Activated T-helper 2 cell treated with anti-CD3 and anti-CD28 coated beads, Interferon-gamma antibody, Interleukin-2, Interleukin-4, amounts not matched to agents 10 μg/mL and 5 μg/mL and 100 μg/mL, durations not matched to agents 14 hours and 24 hours and 36 hours (primary cell): ENCODE results near the gene TMEM59. TPM values are rescaled to one million over a fixed set of nuclear protein-coding genes. Genes with fewer than 3 reads are reported as not detected.
"Not testable (repeated sequence)": the region's sequence is repeated elsewhere in the genome, so short reads cannot be mapped to it uniquely, and the experiment has no call there.

ENCODE experiments used
- DNase-seq: peaks from one replicate; pipeline ENCODE4 v3.0.0; 2021; ENCODE audit warnings: low spot score
- H3K27ac Mint-ChIP-seq: one replicate; pipeline ENCODE4 v1.8.0; 2021; ENCODE audit warnings: mixed read lengths
- H3K27me3 Mint-ChIP-seq: one replicate; pipeline ENCODE4 v1.8.0; 2021; ENCODE audit warnings: low read depth, mixed read lengths
- H3K36me3 Mint-ChIP-seq: one replicate; pipeline ENCODE4 v1.8.0; 2021; ENCODE audit warnings: low read depth, mixed read lengths
- H3K4me1 Mint-ChIP-seq: one replicate; pipeline ENCODE4 v1.8.0; 2021; ENCODE audit warnings: low read depth, mixed read lengths
- H3K4me3 Mint-ChIP-seq: one replicate; pipeline ENCODE4 v1.8.0; 2021; ENCODE audit warnings: low read depth, mild to moderate bottlenecking, moderate library complexity, mixed read lengths
- H3K9me3 Mint-ChIP-seq: one replicate; pipeline ENCODE4 v1.8.0; 2021; ENCODE audit warnings: mixed read lengths
- intact Hi-C: fragments of 100-400 bp; cut with micrococcal nuclease; formaldehyde crosslinking; loops from one replicate; pipeline ENCODE4 v1.15.1; 2023
- total RNA-seq: library from RNA; stranded (reverse); gene quantifications from 2 replicates; pipeline ENCODE4 v1.2.3, GENCODE V29; 2022

The TMEM59 gene, protein sequence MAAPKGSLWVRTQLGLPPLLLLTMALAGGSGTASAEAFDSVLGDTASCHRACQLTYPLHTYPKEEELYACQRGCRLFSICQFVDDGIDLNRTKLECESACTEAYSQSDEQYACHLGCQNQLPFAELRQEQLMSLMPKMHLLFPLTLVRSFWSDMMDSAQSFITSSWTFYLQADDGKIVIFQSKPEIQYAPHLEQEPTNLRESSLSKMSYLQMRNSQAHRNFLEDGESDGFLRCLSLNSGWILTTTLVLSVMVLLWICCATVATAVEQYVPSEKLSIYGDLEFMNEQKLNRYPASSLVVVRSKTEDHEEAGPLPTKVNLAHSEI
- total RNA-seq = 128 and 133 TPM in 2 replicates

DNA sequence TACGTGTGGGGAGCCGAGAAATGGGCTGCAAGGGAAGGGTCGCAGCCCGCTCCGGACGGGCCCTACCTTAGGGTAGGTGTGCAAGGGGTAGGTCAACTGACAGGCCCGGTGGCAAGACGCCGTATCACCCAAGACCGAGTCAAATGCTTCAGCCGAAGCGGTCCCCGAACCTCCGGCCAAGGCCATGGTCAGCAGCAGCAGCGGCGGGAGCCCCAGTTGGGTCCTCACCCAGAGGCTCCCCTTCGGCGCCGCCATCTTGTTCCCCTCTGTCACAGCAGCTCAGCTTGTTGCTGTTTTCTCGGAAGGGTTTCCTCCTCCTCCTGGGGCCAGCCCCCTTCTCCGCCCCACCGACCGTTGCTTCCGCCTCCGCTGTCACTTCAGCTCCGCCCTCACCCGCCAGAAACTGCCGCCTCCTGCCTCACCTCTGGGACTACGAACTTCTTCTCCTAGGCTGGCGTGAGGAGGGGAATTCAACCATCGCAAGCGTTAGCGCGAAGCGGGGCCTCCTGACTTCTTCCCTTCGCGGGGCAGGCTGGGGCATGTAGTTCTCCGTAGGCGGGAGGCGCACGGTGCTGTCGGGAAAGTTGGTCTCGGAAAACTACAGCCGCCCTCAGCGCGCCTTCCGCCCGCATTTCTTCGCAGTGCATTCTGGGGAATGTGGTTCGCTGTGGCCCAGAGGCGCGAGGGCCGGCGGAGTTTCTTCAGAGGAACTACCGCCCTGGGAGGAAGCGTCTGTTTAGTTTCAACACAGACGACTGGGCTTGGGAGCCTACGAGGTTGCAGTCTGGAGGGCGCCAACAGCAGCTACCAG, at the start of gene TMEM59, which contains the start of gene TCEANC2:
TMEM59 (minus strand) TSS at position 271 of the 811 bp plus-strand sequence; CDS start at position 255, 16 bp downstream.
TCEANC2 (plus strand) TSS at position 675 of the 811 bp plus-strand sequence. CDS start 815 bp downstream, outside the sequence.
- intact Hi-C loops = loop anchor here (1.0 to 10.0 kb wide), 12 partner anchors 107 to 1996 kb away; partner anchors contain the start of genes BTF3L4, CPT2, CYB5RL and LRRC42
- H3K36me3 Mint-ChIP-seq = peaks cover 22% of the 10 kb centered on the region
- no peaks in the 10 kb centered on the region for H3K9me3 Mint-ChIP-seq
- no peak within 1 kb of the TSS for H3K27ac Mint-ChIP-seq
- peaks cover 18% of the 10 kb centered on the region for H3K4me1 Mint-ChIP-seq
- no peak within 1 kb of the TSS for H3K4me3 Mint-ChIP-seq
- peak; percentile 98 for DNase-seq
- H3K27me3 Mint-ChIP-seq = no peaks in the 10 kb centered on the region

- intact Hi-C loops = no loop called here
- Mint-ChIP-seq H3K4me1 (no peaks in the 10 kb centered on the region), H3K9me3 (no peaks in the 10 kb centered on the region), H3K27me3 (no peaks in the 10 kb centered on the region), H3K27ac (no peak overlapping the region), H3K36me3 (peaks cover 28% of the 10 kb centered on the region), H3K4me3 (no peak overlapping the region)
- DNase-seq = no peak
Observed at GRCh38 chr1:54100500-54100899, 47.5 kb upstream of the TMEM59 start.

DNA sequence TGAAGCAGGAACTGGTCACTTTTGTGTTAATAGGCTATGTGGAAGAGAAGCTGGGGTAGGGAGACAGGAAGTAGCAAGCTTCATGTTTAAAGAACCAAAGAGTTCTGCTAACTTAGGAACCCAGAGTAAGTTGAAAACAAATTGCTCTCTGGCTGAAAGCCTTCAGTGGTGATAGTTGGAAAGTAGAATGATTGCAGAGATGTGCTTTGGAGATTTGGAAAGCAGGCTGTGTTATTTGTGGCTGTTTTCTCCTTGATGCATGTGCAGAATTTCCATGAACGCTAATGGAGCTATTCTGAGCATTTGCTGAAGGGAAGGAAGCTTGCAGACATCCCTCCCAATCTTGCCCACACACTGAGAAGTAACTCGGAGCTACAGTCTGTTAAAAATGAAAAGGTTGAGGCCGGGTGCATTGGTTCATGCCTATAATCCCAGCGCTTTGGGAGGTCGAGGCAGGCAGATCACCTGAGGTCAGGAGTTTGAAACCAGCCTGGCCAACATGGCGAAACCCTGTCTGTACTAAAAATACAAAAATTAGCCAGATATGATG, 46.1 kb upstream of the TMEM59 start:
- Mint-ChIP-seq H3K27me3 (no peaks in the 10 kb centered on the region), H3K9me3 (no peaks in the 10 kb centered on the region), H3K4me3 (no peak overlapping the region), H3K4me1 (no peaks in the 10 kb centered on the region), H3K27ac (no peak overlapping the region), H3K36me3 (peaks cover 29% of the 10 kb centered on the region)
- intact Hi-C loops = no loop called here
- no peak for DNase-seq

DNA sequence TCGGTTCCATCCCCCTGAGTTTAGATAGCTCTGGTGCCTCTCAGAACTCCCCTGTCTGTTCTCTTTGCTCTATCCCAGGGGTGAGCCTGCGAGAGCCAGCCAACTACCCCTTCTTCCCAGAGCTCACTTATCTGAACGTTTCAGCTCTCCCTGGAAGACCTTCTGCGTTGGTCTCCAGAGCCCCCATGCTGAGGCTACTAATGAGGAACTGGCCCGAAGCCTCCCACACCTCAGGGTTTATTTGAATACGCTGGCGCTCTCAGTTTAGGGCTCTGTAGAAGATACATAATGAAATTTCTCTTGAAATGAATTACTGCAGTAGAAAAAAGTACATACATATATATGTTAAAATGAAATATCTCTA, 43.9 kb upstream of the TMEM59 start:
- H3K27me3 Mint-ChIP-seq = no peaks in the 10 kb centered on the region

GRCh38 chr1:54096227-54096876, 43.3 kb upstream of the TMEM59 start:
- Mint-ChIP-seq H3K36me3 (peaks cover 25% of the 10 kb centered on the region), H3K9me3 (no peaks in the 10 kb centered on the region), H3K27ac (no peak overlapping the region), H3K4me3 (no peak overlapping the region), H3K4me1 (no peaks in the 10 kb centered on the region), H3K27me3 (no peaks in the 10 kb centered on the region)
- DNase-seq = no peak
- intact Hi-C loops = no loop called here

More for the DNA sequence above, 43.9 kb upstream of the TMEM59 start:
- no peaks in the 10 kb centered on the region for H3K9me3 Mint-ChIP-seq
- H3K36me3 Mint-ChIP-seq = peaks cover 26% of the 10 kb centered on the region
- intact Hi-C loops = no loop called here
- no peak for DNase-seq
- no peaks in the 10 kb centered on the region for H3K4me1 Mint-ChIP-seq
- no peak overlapping the region for H3K4me3 Mint-ChIP-seq
- H3K27ac Mint-ChIP-seq = no peak overlapping the region

GRCh38 chr1:54095546-54096226, 42.7 kb upstream of the TMEM59 start:
- DNase-seq = no peak
- H3K27ac Mint-ChIP-seq = no peak overlapping the region

GRCh38 chr1:54094730-54095105, 41.7 kb upstream of the TMEM59 start:
- H3K4me3 Mint-ChIP-seq, intact Hi-C loops, H3K4me1 Mint-ChIP-seq, H3K27ac Mint-ChIP-seq, DNase-seq, H3K27me3 Mint-ChIP-seq, H3K9me3 Mint-ChIP-seq: not testable (repeated sequence)
- peaks cover 16% of the 10 kb centered on the region for H3K36me3 Mint-ChIP-seq

More at GRCh38 chr1:54095546-54096226, 42.7 kb upstream of the TMEM59 start:
- no peaks in the 10 kb centered on the region for H3K9me3 Mint-ChIP-seq
- no peak overlapping the region for H3K4me3 Mint-ChIP-seq
- no peaks in the 10 kb centered on the region for H3K27me3 Mint-ChIP-seq
- H3K4me1 Mint-ChIP-seq = no peaks in the 10 kb centered on the region
- peaks cover 21% of the 10 kb centered on the region for H3K36me3 Mint-ChIP-seq
- intact Hi-C loops = no loop called here

GRCh38 chr1:54094001-54094729, 41.2 kb upstream of the TMEM59 start:
- Mint-ChIP-seq H3K9me3 (no peaks in the 10 kb centered on the region), H3K27ac (no peak overlapping the region), H3K4me3 (no peak overlapping the region), H3K36me3 (peaks cover 16% of the 10 kb centered on the region), H3K27me3 (no peaks in the 10 kb centered on the region), H3K4me1 (no peaks in the 10 kb centered on the region)
- intact Hi-C loops = no loop called here
- no peak for DNase-seq

DNA sequence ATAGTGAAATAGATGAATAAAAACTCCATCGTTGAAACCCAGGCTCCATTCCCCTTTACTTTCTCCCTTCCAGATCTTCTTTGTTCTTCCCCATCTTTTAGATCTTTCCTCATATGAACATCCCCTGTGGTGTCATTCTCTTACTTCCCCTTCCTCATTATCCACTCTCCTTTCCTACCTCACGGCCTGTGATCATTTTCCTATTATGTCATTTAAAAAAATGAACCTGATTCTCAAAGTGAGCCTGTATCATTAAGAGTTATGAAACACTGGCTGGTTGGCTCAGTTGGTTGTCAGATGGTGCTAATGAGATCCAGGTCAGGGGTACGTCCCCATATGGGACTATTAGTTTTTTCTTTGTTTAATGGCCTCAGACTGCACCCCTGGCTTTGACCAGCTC, 38.7 kb upstream of the TMEM59 start:
- no peaks in the 10 kb centered on the region for H3K9me3 Mint-ChIP-seq
- DNase-seq = no peak
- no peaks in the 10 kb centered on the region for H3K27me3 Mint-ChIP-seq
- peaks cover 7% of the 10 kb centered on the region for H3K36me3 Mint-ChIP-seq
- intact Hi-C loops = no loop called here
- no peak overlapping the region for H3K4me3 Mint-ChIP-seq
- H3K4me1 Mint-ChIP-seq = no peaks in the 10 kb centered on the region
- H3K27ac Mint-ChIP-seq = no peak overlapping the region

DNA sequence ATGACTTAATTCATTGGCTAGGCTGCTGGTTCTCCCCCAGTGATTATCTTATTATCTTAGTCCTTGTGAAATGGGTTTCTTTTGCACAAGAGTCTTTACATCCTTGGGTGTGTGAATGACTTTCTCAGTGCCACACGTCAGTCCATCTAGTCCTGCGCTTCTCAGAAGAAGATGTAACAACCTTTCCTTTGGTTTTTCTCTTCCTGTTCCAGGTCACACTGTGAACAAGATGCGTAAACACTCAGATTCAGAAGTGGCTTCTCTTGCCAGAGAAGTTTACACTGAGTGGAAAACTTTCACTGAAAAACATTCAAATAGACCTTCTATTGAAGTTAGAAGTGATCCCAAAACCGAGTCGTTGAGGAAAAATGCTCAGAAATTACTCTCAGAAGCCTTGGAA, 35.4 kb upstream of the TMEM59 start:
- no peak overlapping the region for H3K4me3 Mint-ChIP-seq
- H3K27me3 Mint-ChIP-seq = no peaks in the 10 kb centered on the region
- no peaks in the 10 kb centered on the region for H3K36me3 Mint-ChIP-seq
- H3K9me3 Mint-ChIP-seq = no peaks in the 10 kb centered on the region
- DNase-seq = no peak
- no peaks in the 10 kb centered on the region for H3K4me1 Mint-ChIP-seq
- intact Hi-C loops = no loop called here
- H3K27ac Mint-ChIP-seq = no peak overlapping the region

DNA sequence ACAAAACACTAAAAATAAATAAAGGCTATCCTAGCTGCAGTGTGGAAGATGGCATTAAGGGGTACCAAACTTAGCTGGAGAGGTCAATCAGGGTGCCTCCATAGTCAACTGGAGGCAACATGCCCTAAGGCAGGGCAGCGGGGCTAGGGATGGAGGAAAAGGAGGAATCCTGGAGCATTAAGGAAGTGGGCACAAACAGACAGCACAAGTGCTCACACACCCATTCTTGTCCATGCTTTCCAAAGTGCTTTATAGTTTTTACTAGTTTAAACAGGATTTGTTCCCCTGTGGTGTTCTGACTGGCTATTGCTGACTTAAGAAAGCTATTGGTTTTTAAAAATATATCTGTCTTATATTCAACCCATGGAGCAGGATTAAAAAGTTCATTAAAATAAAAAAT, 33.8 kb upstream of the TMEM59 start:
- Mint-ChIP-seq H3K36me3 (no peaks in the 10 kb centered on the region), H3K27me3 (no peaks in the 10 kb centered on the region), H3K4me1 (no peaks in the 10 kb centered on the region), H3K27ac (no peak overlapping the region), H3K9me3 (no peaks in the 10 kb centered on the region), H3K4me3 (no peak overlapping the region)
- DNase-seq = no peak
- intact Hi-C loops = no loop called here

GRCh38 chr1:54084794-54085193, 31.8 kb upstream of the TMEM59 start:
- Mint-ChIP-seq H3K4me3 (no peak overlapping the region), H3K9me3 (no peaks in the 10 kb centered on the region), H3K27me3 (no peaks in the 10 kb centered on the region), H3K27ac (no peak overlapping the region), H3K4me1 (peaks cover 2% of the 10 kb centered on the region), H3K36me3 (no peaks in the 10 kb centered on the region)
- no peak for DNase-seq
- intact Hi-C loops = loop anchor here (5.0 kb wide), 1 partner anchor 222 kb away; no protein-coding TSS in a partner anchor
